Endothelial cell of umbilical vein (primary cell): ENCODE measurements around the gene TRMT1.

Experiments
- EZH2 ChIP-seq: IDR thresholded peaks from 2 replicates; pipeline ENCODE4 v1.6.1; 2012; ENCODE audit warnings: borderline replicate concordance, low read depth, mild to moderate bottlenecking, moderate library complexity, low read length, inconsistent platforms; ENCODE audit not compliant: severe bottlenecking
- FOS ChIP-seq: IDR thresholded peaks from 2 replicates; pipeline ENCODE4 v1.6.1; 2011; ENCODE audit warnings: mild to moderate bottlenecking, low read length, moderate library complexity, borderline replicate concordance; ENCODE audit not compliant: insufficient read depth
- GATA2 ChIP-seq: IDR thresholded peaks from 2 replicates; pipeline ENCODE4 v1.7.0; 2011; ENCODE audit warnings: low read depth, mild to moderate bottlenecking, moderate library complexity, mixed read lengths, low read length; ENCODE audit not compliant: insufficient read length, insufficient read depth
- JUN ChIP-seq: IDR thresholded peaks from 2 replicates; pipeline ENCODE4 v1.6.1; 2011; ENCODE audit warnings: borderline replicate concordance, low read depth; ENCODE audit not compliant: insufficient read length, insufficient read depth
- MYC ChIP-seq: IDR thresholded peaks from one replicate; pipeline ENCODE4 v1.6.1; 2011; ENCODE audit warnings: mild to moderate bottlenecking, low read depth, low read length
- POLR2A ChIP-seq: IDR thresholded peaks from 2 replicates; pipeline ENCODE4 v1.6.1; 2012; ENCODE audit warnings: low read depth, mild to moderate bottlenecking, control low read depth, low read length
- POLR2AphosphoS5 ChIP-seq: IDR thresholded peaks from 2 replicates; pipeline ENCODE4 v1.6.1; 2012; ENCODE audit warnings: low read depth, mild to moderate bottlenecking, control low read depth, low read length, moderate library complexity; ENCODE audit not compliant: insufficient read depth
- TF ChIP-seq, protein P1 (sequence below), 2 donors: IDR thresholded peaks; 1 replicate in 1 of 2; 2 replicates in 1 of 2; pipeline ENCODE4 v1.5.1; 2011; ENCODE audit warnings: low read length in 2 of 2, mild to moderate bottlenecking in 2 of 2, moderate library complexity in 2 of 2, control low read depth in 1 of 2, inconsistent platforms in 1 of 2, low read depth in 1 of 2; ENCODE audit not compliant: insufficient read depth in 1 of 2; ENCODE audit errors: extremely low read depth in 1 of 2
- TF ChIP-seq, protein P2 (sequence below): IDR thresholded peaks from 2 replicates; pipeline ENCODE4 v1.6.1; 2011; ENCODE audit not compliant: insufficient read depth, insufficient read length

DNA sequence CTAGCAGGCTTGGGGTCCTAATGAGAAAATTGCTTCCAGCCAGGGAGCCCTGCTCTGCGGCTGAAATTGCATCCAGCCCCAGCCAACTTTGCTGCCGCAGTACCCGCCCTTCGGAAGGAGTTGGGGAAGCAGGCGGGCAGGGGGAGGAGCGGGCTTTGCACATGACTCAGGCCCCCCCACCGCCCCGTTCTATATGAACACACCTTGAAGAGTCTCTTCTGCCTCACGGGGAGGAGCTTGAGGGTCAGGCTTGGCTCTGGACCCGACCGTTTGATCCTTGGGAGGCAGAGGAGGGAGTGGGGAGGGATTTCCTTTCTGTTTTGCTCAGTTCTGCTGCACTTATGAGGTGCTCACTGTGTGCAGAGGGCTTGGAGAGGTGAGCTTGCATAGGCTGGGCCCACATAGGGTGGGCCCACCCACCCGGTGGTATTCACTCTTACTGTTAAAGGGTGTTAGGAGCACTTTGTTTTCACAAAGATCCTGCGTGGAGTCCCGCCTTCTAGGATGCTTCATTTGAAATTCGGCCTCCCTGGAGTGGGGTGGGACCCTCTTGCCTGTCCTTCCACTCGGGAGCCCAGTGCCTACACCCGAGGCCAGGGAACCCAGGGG is 60.4 kb downstream of the TRMT1 start:
- TF ChIP-seq, protein P1, sequence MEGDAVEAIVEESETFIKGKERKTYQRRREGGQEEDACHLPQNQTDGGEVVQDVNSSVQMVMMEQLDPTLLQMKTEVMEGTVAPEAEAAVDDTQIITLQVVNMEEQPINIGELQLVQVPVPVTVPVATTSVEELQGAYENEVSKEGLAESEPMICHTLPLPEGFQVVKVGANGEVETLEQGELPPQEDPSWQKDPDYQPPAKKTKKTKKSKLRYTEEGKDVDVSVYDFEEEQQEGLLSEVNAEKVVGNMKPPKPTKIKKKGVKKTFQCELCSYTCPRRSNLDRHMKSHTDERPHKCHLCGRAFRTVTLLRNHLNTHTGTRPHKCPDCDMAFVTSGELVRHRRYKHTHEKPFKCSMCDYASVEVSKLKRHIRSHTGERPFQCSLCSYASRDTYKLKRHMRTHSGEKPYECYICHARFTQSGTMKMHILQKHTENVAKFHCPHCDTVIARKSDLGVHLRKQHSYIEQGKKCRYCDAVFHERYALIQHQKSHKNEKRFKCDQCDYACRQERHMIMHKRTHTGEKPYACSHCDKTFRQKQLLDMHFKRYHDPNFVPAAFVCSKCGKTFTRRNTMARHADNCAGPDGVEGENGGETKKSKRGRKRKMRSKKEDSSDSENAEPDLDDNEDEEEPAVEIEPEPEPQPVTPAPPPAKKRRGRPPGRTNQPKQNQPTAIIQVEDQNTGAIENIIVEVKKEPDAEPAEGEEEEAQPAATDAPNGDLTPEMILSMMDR (IDR thresholded peaks at IDR 0.05; ENCODE audit: extremely low read depth in 1 of 2, insufficient read depth in 1 of 2, low read depth in 1 of 2, low read length in 2 of 2) = no peak
- TF ChIP-seq POLR2AphosphoS5 (no peak), EZH2 (no peak), JUN (no peak), POLR2A (no peak), FOS (no peak), GATA2 (no peak), MYC (no peak)
- TF ChIP-seq, protein P2, sequence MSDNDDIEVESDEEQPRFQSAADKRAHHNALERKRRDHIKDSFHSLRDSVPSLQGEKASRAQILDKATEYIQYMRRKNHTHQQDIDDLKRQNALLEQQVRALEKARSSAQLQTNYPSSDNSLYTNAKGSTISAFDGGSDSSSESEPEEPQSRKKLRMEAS = no peak
